ENCODE measurements around the gene VAV2.

VAV2 gene

DNA sequence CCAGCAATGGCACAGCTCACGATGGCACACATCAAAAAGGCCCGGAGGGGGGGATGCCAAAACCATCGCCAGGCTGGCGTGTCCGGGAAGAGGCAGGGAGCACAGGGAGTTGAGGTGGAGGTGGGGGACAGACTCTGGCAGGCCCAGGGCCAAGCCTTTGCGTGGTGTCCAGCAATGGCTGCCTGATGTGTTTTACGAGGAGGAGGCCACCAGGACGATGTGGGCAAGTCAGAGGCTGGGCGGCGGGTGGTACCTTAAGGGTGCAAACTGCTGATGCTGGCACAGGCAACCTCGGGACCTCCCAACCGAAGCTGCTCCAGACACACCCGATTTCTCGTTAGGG, 4.7 kb downstream of the VAV2 start:
- no peak for DNase-seq (ENCODE audit: low spot score)
- in situ Hi-C loops (cut with MboI; ENCODE audit: low sequenced_read_pairs, unreplicated experiment): no loop called here
- TF ChIP-seq, protein P1, sequence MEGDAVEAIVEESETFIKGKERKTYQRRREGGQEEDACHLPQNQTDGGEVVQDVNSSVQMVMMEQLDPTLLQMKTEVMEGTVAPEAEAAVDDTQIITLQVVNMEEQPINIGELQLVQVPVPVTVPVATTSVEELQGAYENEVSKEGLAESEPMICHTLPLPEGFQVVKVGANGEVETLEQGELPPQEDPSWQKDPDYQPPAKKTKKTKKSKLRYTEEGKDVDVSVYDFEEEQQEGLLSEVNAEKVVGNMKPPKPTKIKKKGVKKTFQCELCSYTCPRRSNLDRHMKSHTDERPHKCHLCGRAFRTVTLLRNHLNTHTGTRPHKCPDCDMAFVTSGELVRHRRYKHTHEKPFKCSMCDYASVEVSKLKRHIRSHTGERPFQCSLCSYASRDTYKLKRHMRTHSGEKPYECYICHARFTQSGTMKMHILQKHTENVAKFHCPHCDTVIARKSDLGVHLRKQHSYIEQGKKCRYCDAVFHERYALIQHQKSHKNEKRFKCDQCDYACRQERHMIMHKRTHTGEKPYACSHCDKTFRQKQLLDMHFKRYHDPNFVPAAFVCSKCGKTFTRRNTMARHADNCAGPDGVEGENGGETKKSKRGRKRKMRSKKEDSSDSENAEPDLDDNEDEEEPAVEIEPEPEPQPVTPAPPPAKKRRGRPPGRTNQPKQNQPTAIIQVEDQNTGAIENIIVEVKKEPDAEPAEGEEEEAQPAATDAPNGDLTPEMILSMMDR (IDR thresholded peaks at IDR 0.05; ENCODE audit: borderline replicate concordance, control extremely low read depth, extremely low read depth, insufficient read depth, missing control alignments): no peak

DNA sequence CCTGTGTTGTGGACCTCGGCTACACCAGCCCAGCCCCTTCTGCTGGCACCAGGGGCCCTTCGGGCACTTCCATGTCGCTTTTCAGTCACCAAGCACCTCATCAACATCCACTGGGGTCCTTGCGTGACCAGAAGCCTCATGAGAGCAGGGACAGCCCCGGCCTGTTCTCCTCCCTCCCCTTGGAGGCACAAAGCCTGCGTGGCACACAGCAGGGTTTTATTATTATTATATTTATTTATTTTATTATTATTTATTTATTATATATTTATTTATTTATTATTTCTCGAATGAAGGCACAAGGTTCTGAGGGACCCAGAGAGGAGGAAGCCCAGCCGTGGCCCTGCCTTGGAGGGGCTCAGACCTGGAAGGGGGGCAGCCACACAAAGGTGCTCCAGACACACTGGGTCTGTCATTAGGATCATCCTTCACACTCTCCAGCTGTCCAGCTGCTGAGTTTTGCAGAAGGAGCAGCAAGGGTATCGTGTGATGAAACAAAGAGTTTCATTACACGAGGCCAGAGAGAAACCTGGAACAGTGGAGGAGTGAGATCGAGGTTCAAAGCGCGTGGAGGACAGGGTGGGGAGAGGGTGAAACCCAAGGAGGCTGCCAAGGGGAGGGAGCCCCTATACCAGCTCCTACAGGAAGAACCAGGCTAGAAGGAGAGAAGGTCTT, 5.2 kb downstream of the VAV2 start:
- in situ Hi-C loops (cut with MboI; ENCODE audit: low sequenced_read_pairs, unreplicated experiment): no loop called here
- DNase-seq (ENCODE audit: low spot score): no peak
- TF ChIP-seq, protein P1 (IDR thresholded peaks at IDR 0.05; ENCODE audit: borderline replicate concordance, control extremely low read depth, extremely low read depth, insufficient read depth, missing control alignments): no peak

DNA sequence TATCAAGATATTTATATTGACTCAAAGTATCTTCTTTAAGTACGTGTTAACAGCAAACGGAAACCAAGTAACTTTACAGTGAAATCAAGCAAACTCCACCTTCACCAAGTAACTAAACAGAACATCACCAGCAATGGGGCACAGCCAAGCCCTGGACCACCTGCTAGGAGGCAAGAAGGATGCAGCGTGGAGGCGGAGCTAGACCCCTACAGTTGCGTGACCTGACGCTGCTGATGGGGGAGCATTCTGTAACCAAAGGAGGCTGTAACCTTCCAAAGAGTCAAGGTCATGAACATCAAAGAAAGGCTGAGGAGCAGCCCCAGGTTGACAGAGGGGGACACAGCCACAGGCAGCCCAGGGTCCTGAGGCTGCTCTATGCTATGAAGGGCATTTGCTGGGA, 6.1 kb downstream of the VAV2 start:
- in situ Hi-C loops (cut with MboI; ENCODE audit: low sequenced_read_pairs, unreplicated experiment): no loop called here
- TF ChIP-seq, protein P1 (IDR thresholded peaks at IDR 0.05; ENCODE audit: borderline replicate concordance, control extremely low read depth, extremely low read depth, insufficient read depth, missing control alignments): no peak
- no peak for DNase-seq (ENCODE audit: low spot score)

DNA sequence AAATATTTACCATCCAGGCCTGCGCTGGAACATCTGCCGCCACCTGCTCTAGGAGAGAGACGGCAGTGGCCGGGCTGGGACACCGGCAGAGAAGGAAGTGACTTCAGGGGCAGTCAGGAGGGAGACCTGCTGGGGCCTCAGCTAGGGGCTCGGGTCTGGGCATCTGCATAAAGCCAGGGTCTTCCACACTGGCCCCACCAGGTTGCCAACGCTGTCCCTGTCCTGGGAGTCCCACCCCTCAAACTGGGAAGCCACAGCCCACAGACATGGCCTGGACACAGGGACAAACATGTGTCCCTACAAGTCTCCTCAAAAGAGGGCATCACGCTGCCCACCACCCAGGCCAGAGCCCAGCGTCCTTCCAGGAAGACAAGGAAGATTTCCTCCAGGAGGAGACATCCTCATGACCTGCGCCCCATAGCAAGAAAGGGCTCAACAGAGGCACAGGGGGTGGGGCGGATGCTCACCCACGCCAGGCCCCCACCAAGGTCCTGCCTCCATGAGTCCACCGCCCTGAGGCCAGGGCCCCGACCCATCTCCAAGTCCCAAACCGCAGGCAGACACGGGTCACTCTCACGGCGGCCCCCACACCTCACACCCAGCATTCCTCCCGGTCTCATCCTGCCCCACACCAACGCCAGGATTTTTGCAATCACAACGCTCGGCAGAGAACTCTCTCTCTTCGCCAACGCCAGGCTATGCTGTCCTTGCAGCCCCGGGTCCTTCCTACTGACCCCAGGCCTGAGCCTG, 9.0 kb downstream of the VAV2 start:
- TF ChIP-seq, protein P1 (IDR thresholded peaks at IDR 0.05; ENCODE audit: borderline replicate concordance, control extremely low read depth, extremely low read depth, insufficient read depth, missing control alignments): no peak
- no peak for DNase-seq (ENCODE audit: low spot score)
- in situ Hi-C loops (cut with MboI; ENCODE audit: low sequenced_read_pairs, unreplicated experiment): no loop called here

DNA sequence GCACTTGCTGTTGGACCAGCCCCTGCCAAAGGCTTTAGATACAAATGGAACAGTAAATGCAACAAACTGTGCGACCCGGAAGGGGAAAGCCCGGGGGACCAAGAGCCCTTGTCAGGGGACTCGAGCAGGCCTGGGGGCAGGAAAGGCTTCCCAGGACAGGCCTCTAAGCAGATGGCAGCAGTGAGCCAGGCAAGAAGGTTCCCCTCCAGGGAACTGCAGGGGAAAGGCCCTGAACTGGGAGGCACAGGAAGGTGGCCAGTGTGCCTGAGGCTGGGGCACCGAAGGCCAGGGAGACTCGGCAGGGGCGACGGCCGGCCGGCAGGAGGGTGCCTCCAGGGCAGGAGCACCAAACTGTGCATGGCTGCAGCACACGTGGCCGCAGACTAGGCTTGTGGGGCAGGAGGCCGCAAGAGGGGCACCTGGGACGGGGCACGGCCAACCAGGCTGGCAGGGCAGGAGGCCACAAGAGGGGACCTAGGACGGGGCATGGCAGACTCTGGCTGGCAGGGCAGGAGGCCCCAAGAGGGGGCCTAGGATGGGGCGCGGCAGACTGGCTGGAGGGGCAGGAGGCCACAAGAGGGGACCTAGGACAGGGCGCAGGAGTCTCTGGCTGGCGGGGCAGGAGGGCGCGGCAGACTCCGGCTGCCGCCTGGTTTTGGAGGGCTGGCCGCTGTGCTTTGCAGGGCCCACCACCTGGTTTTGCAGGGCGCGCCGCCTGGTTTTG, 10.0 kb downstream of the VAV2 start:
- in situ Hi-C loops (cut with MboI; ENCODE audit: low sequenced_read_pairs, unreplicated experiment): no loop called here
- no peak for DNase-seq (ENCODE audit: low spot score)
- TF ChIP-seq, protein P1 (IDR thresholded peaks at IDR 0.05; ENCODE audit: borderline replicate concordance, control extremely low read depth, extremely low read depth, insufficient read depth, missing control alignments): no peak

DNA sequence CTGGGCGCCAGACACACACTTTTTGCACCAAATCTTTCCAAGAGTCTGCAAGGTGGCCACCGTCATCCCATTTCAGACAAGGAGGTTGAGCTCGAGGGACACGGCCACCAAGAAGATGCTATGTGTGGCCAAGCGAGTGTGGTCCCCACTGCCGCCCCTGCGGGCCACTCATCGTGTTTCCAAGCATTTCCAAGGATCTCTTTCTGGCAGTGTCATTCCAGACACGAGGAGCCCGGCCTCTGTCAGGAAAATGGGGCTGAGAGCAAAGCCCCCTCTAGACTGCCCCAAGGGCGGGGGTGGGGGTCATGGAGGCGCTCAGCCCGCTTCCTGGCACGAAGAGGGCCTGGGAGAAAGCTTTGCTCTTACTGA, 10.6 kb downstream of the VAV2 start:
- in situ Hi-C loops (cut with MboI; ENCODE audit: low sequenced_read_pairs, unreplicated experiment): no loop called here
- TF ChIP-seq, protein P1 (IDR thresholded peaks at IDR 0.05; ENCODE audit: borderline replicate concordance, control extremely low read depth, extremely low read depth, insufficient read depth, missing control alignments): no peak
- DNase-seq (ENCODE audit: low spot score): no peak

Data from GM13976 (cell line).